Heart left ventricle (tissue), 16 donors: ENCODE results near the gene CCDC50. TPM values are rescaled to one million over a fixed set of nuclear protein-coding genes. Genes with fewer than 3 reads are reported as not detected.
A peak's percentile ranks its signal among the peaks of the same experiment; 100 is the strongest.

Experiments used
- ATAC-seq, 4 donors: fragments of 200-7000 bp; cut with Tn5 transposase; one replicate each; pipeline ENCODE4 v1.9.1; 2020 to 2022; ENCODE audit warnings: moderate library complexity in 4 of 4, mild to moderate bottlenecking in 3 of 4, moderate number of reproducible peaks in 1 of 4
- DNase-seq, 5 donors: peaks; one replicate each; pipeline ENCODE4 v3.0.0-alpha.2; 2020
- H3K27ac ChIP-seq, 12 donors: fragments of 200-600 bp; sonication (generic) in 4 of 12; one replicate each; pipeline versions ENCODE4 v1.5.0 to v1.8.0; 2016 to 2022; ENCODE audit warnings: mild to moderate bottlenecking in 2 of 12
- H3K27me3 ChIP-seq, 9 donors: fragments of 200-600 bp; sonication (generic) in 2 of 9; one replicate each; pipeline versions ENCODE4 v1.5.1 to v1.8.0; 2016 to 2022; ENCODE audit warnings: mild to moderate bottlenecking in 3 of 9
- H3K36me3 ChIP-seq, 9 donors: fragments of 200-600 bp; sonication (generic) in 2 of 9; one replicate each; pipeline versions ENCODE4 v1.5.0 to v1.8.0; 2018 to 2022; ENCODE audit warnings: mild to moderate bottlenecking in 2 of 9
- H3K4me1 ChIP-seq, 12 donors: fragments of 200-600 bp; sonication (generic) in 4 of 12; one replicate each; pipeline versions ENCODE4 v1.5.0 to v1.8.0; 2016 to 2022; ENCODE audit warnings: mild to moderate bottlenecking in 3 of 12
- H3K4me3 ChIP-seq, 12 donors: fragments of 200-600 bp; sonication (generic) in 4 of 12; one replicate each; pipeline versions ENCODE4 v1.5.0 to v1.8.0; 2017 to 2022; ENCODE audit warnings: mild to moderate bottlenecking in 9 of 12, moderate library complexity in 4 of 12
- H3K9me3 ChIP-seq, 12 donors: fragments of 200-600 bp; sonication (generic) in 4 of 12; one replicate each; pipeline versions ENCODE4 v1.5.0 to v1.8.0; 2016 to 2022; ENCODE audit warnings: mild to moderate bottlenecking in 1 of 12
- POLR2A ChIP-seq, 2 donors: fragments of 450-650 bp; IDR thresholded peaks; one replicate each; pipeline ENCODE4 v1.6.1; 2017; ENCODE audit warnings: antibody characterized with exemption in 2 of 2, mild to moderate bottlenecking in 2 of 2, moderate library complexity in 2 of 2
- WGBS, 4 donors: extraction: QIAGEN DNeasy Blood & Tissue Kit in 2 of 4; methylation state at CpG; one replicate each; pipeline versions ENCODE4 v1.1.5 to v1.1.7; 2013 to 2018; 5-methylcytosine and 5-hydroxymethylcytosine counted together
- intact Hi-C, 10 donors: fragments of 100-400 bp; cut with DNase I; formaldehyde crosslinking; loops; one replicate each; pipeline versions ENCODE4 v1.11.1 to v1.14.2; 2022
- long read RNA-seq, 3 donors: library from polyadenylated mRNA; unstranded; transcript quantifications; one replicate each; pipeline ENCODE4 v2.0.0, GENCODE V29; 2020 to 2021
- polyA plus RNA-seq, 2 donors: library from polyadenylated mRNA; stranded (reverse); fragments of 200-250 nt; gene quantifications; one replicate each; pipeline ENCODE4 v1.2.3, GENCODE V29; 2013
- total RNA-seq, 9 donors: library from RNA; depleted of rRNA in 2 of 9; stranded (reverse); fragments of >200 nt in 2 of 9; fragmentation: NEBNext Ultra II Directional in 3 of 9; extraction: Animal tissue kit (Norgen Biotek cat#: 25700) in 3 of 9; gene quantifications; one replicate each; pipeline versions ENCODE4 v1.1.0 to v1.2.4, GENCODE V29; 2016 to 2023
- TF ChIP-seq, protein P1 (sequence below), 12 donors: fragments of 200-600 bp; sonication (generic) in 4 of 12; IDR thresholded peaks; one replicate each; pipeline versions ENCODE4 v1.5.0 to v1.8.0; 2018 to 2022; ENCODE audit warnings: antibody characterized with exemption in 12 of 12, mild to moderate bottlenecking in 5 of 12
- donor health status: ischemic (EF 13 %, LVEDD 7.1; RV severe dilation, severe dysfunction).
- donor health status: healthy with polysubstance abuse.
- donor health status: DM: no; HTN: yes; CAD: no.
- donor health status: DM: no; HTN: no; CAD: no.
- donor health status: ischemic (EF 25% LVEDD 6.9; RV normal size, moderate dysfunction).
- donor health status: ischemic (EF 25% LVEDD 5.7; RV mildly dilated, moderate dysfunction).
- donor health status: healthy.
- donor health status: DM: yes; HTN: yes; CAD: no.
- donor health status: ischemic (EF 35%, LVEDD 5.7; RV mildly dilated, moderate dysfunction).
- donor health status: nonischemic (EF 11% LVEDD 7.7; RV severe dilation, severe dysfunction).
- donor health status: DM: yes; HTN: yes; CAD: no.
- donor health status: PGD.
- donor health status: ischemic (EF 29% LVEDD 5.4; RV normal size, mild dysfunction).
- donor health status: nonischemic (EF 23%, LVEDD 6.1; RV moderate dilation, normal function).

The CCDC50 gene, protein sequence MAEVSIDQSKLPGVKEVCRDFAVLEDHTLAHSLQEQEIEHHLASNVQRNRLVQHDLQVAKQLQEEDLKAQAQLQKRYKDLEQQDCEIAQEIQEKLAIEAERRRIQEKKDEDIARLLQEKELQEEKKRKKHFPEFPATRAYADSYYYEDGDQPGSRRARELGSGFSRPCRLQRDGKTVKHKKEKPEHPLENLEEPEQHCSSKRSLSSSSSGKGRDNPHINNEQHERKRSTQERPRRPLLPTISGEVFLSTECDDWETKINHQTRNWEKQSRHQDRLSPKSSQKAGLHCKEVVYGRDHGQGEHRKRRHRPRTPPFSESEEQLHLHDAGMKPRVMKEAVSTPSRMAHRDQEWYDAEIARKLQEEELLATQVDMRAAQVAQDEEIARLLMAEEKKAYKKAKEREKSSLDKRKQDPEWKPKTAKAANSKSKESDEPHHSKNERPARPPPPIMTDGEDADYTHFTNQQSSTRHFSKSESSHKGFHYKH
- total RNA-seq: 10 to 100 TPM; 42.9 to 75.7 (median 57.1) TPM
- 10 to 100 TPM; 16.1 to 49.5 TPM for polyA plus RNA-seq
- long read RNA-seq, donor 1, full-length matches to known transcripts: 52 of 57 reads
- long read RNA-seq, donor 1, partial matches to known transcripts: 4 of 57 reads
- long read RNA-seq, donor 1, other reads (novel, unspliced or antisense): 1 of 57 reads
- long read RNA-seq, donor 2, transcript CCDC50-202 (11 exons, 1,926 nt): major isoform, 114 of 132 reads
- long read RNA-seq, donor 2, partial matches to known transcripts: 14 of 132 reads
- long read RNA-seq, donor 2, other reads (novel, unspliced or antisense): 4 of 132 reads
- long read RNA-seq, donor 3, full-length matches to known transcripts: 54 of 67 reads
- long read RNA-seq, donor 3, partial matches to known transcripts: 4 of 67 reads
- long read RNA-seq, donor 3, other reads (novel, unspliced or antisense): 9 of 67 reads

DNA sequence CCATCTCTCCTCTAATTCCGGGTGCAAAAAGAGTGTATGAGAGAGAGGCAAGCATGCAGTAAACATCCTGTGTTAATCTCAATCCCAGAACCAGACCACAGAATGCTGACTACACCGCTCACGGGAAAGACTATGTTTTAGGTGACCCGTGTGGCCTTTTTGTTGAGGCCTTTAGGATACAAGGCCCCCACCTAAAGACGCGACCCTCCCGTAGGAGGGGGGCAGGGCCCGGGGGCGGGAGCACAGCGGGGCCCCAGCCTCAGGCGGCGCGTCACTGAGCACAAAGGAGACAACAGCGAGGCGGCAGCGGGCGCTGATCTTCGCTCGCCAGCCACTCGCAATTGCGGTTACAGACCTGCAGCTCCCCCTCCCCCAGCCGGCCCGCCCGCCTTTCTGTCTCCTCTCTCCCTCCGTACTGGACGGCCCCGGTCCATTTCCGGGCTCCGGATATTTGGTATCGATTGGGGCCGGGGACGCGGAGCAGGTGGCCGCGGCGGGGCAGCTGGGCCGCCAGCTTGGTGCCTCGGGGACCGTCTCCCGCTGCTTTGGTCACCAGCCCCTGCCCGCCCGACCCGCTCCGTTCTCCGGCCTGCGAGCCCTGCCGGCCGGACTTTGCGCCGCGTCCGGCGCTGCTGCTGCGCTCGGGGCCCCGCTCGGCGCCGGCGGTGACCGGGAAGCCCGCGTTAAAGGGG, at the start of gene CCDC50:
Gene CCDC50 (plus strand): TSS at position 433 of the 692 bp plus-strand sequence. CDS start 281 bp downstream, outside the sequence.
- Histone ChIP-seq H3K4me3 (peak within 1 kb of the TSS; percentile 72 to 99 (median 93)), H3K4me1 (peaks cover 7 to 50% (median 34%) of the 10 kb centered on the region in 12 donors), H3K27ac (peak within 1 kb of the TSS; percentile 92 to 98 (median 96)), H3K27me3 (no peaks in the 10 kb centered on the region), H3K9me3 (no peaks in the 10 kb centered on the region), H3K36me3 (no peaks in the 10 kb centered on the region)
- TF ChIP-seq POLR2A (IDR thresholded peaks at IDR 0.05): peak in 1 of 2 donors; percentile 59
- TF ChIP-seq, protein P1, sequence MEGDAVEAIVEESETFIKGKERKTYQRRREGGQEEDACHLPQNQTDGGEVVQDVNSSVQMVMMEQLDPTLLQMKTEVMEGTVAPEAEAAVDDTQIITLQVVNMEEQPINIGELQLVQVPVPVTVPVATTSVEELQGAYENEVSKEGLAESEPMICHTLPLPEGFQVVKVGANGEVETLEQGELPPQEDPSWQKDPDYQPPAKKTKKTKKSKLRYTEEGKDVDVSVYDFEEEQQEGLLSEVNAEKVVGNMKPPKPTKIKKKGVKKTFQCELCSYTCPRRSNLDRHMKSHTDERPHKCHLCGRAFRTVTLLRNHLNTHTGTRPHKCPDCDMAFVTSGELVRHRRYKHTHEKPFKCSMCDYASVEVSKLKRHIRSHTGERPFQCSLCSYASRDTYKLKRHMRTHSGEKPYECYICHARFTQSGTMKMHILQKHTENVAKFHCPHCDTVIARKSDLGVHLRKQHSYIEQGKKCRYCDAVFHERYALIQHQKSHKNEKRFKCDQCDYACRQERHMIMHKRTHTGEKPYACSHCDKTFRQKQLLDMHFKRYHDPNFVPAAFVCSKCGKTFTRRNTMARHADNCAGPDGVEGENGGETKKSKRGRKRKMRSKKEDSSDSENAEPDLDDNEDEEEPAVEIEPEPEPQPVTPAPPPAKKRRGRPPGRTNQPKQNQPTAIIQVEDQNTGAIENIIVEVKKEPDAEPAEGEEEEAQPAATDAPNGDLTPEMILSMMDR (IDR thresholded peaks at IDR 0.05): peak in 1 of 12 donors; percentile 19
- ATAC-seq (peak; percentile 72 to 94 (median 90)), DNase-seq (peak; percentile 91 to 92 (median 91))
- intact Hi-C loops: loop anchor here in 5 of 10 donors (5.0 to 10.0 kb wide), 6 partner anchors 37 to 84 kb away; no protein-coding TSS in a partner anchor
- WGBS, 4 donors: 0 to 4% (median 1%) methylated on average over 10 to 63 of the region's 63 CpGs

DNA sequence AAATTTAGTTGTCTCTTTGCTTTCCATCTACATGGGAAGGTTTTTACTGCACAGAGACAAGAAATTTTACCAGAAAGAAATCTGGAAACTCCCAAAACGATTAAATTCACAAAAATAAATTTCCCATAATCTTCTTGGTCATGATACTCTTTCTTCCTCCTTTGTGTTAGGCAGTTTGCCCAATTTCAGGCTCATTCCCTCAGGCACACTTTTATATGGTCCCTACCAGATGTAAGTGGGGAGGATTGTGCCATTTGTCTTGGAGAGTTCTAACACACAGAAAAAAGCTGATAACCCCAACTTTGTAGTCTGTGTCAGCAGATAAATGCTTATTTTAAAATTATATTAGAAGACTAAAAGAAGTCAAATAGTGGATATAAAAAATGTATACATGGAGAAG, 49.1 kb upstream of the CCDC50 start:
- Histone ChIP-seq H3K36me3 (no peaks in the 10 kb centered on the region), H3K4me3 (no peak overlapping the region), H3K27ac (no peak overlapping the region), H3K27me3 (no peaks in the 10 kb centered on the region), H3K4me1 (no peaks in the 10 kb centered on the region), H3K9me3 (no peaks in the 10 kb centered on the region)
- DNase-seq (no peak), ATAC-seq (no peak)
- TF ChIP-seq, protein P1 (IDR thresholded peaks at IDR 0.05): no peak
- no peak for TF ChIP-seq POLR2A (IDR thresholded peaks at IDR 0.05)
- intact Hi-C loops: no loop called here
- 51 to 65% (median 54%) methylated on average over 1 of the region's 1 CpG for WGBS, 4 donors

DNA sequence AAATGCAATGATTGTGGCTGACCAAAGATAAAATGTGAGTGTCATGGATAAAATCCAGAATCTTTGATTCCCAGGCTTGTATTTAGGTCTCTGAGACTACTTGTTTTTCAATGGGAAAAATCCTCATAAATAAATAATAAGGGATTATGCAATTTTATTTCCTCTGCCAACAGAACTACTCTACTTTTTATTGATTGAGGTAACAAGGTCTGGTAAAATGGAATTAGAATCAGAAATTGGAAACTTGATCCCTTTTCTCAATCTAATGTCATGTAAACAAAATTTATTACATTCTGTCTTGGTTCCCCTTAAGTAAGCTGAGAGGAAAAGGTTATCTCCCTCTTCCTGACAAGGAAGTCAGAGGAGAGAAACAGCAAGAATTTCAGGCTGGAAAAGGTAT, 48.3 kb upstream of the CCDC50 start:
- ATAC-seq (no peak), DNase-seq (no peak)
- Histone ChIP-seq H3K27ac (no peak overlapping the region), H3K9me3 (no peaks in the 10 kb centered on the region), H3K4me3 (no peak overlapping the region), H3K27me3 (no peaks in the 10 kb centered on the region), H3K4me1 (no peaks in the 10 kb centered on the region), H3K36me3 (no peaks in the 10 kb centered on the region)
- intact Hi-C loops: no loop called here
- TF ChIP-seq POLR2A (IDR thresholded peaks at IDR 0.05): no peak
- TF ChIP-seq, protein P1 (IDR thresholded peaks at IDR 0.05): no peak
